ENCODE data around the gene RAD18.

RAD18 gene

DNA sequence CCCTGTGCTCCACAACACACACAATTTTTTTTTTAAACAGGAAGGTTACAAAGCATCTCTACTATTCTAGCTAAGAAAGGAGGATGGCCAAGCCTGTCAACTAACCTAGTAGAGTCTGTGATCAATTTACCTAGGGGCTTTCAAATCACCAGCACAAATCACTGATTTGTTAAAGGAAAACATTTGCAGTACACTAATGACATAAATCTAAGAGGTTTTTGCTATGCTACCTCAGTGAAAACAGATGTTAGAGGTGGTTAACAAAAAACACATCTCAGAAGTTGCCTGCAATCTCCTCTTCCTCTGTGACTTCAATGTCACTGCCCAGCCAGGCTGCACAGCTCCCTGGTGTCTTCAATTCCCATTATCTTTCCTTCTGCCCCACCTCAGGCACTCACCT is 72.0 kb downstream of the RAD18 start:
- no peak for DNase-seq

DNA sequence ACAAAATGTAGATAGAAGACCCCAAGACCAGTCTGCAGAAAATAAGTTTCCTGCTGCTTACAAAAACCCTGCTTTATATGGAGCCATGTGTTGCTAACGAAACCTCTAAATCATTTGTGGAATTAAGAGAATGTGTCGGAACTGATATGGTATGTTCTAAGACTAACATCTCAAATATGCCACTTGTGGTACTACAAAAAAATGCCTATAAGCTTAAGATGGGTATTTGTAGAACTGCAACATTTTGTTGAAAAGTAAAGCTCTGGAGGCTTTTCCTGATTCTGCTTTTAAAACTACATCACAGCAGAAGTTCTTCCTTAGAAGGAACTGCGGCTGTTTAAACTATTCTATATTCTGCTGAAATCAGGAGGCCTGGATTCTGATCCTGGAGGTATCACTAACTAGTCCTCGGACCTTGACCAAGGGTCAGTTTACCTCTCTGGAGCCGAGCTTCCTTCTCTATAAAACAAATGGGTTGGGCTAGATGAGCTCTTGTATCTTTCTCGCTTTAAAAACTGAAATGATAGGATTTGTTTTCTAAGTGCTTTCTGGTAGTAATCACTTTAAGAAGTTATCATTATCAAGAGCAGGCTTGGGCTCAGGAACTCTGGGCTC is 74.9 kb downstream of the RAD18 start:
- no peak for DNase-seq

DNA sequence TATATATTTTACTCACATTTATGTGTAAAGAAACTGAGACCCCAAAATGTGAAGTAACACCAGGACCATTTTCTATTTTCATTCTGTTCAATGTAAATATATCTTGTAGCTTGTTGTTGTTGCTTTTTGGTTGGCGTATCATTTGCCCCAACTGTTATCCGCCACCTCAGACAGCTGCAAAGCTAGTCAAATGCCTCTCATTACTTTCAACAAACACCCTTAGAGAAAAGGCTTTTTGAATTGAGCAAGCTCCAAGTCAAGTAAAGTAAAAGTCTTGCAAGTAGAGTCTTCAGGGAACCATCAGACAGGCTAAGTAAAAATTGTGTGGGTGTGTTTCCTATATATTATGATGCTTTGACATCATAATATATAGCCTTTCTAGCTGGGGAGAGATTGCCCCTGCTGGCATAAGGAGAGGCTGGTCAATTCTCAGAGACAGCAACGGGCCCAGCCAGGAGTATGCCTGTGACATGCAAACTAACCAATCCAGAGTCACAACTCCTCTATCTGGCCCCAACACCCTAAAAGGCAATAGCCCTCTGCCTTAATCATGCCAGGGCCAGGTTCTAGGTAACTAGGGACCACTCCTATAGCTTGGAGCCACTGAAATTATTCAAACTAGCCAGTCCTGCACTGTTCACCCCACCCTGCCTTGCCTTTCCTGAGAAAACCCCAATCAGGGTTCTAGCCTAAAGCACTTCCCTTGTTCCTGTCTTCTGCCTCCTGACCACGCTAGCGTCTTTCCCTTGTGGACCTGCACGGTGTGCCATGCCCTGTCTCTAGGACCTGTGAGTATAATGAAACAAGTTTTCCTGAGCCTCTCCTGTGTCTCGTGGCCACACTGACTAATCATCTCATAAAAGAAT is 75.6 kb downstream of the RAD18 start:
- DNase-seq, result no peak

DNA sequence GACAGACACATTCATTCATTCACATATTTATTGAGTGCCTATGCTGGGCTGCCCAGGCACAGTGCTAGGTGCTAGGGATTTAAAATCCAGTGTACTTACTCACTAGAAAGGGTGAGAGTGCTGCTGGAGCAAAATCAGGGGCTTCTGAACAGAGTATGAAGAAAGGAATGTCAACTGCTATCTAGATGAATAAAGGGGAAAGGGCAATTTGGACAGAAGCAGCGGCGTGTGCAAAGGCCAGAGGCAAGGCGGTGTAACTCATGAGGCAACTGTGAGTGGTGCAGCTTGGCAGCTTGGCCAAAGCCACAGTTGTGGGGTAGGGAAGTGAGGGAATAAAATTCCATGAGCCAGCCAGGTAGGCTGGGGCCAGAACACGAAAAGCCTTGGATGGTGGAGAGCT is 76.7 kb downstream of the RAD18 start:
- DNase-seq, result no peak

DNA sequence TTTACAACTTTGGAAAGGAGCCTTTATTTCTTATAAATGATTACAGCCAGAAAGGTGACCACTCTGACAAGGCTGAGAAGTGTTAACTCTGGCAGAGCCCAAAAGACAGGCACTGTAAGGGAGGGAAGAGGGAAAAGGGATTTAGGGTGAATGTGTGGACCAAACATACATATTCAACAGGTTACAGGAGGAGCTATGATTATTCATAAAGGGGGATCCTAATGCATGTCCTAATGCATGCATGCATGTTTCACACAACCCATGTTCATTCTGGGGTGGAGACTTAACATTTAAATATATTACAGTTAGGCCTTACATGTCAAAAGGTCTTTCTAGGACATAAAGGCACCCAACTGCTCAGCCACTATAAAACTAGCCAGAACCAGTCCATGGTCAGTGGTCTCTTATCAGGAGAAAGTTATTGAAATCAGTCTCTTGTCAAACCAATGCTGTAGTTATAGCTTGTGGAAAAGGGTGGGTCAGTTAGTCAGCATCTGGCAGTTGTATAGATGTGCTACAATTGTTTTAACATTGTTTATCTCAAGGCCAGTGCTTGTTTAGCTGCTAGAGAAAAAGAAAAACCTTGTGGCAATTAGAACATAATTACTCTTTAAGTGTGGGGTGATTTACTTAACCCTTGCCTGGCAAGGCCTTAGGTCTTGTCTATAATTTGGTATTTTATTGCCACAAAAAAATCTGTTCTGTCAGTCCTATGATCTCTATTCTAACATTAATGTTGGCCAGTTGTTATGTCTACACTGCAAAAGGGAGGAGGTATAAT is 77.5 kb downstream of the RAD18 start:
- DNase-seq, result no peak

DNA sequence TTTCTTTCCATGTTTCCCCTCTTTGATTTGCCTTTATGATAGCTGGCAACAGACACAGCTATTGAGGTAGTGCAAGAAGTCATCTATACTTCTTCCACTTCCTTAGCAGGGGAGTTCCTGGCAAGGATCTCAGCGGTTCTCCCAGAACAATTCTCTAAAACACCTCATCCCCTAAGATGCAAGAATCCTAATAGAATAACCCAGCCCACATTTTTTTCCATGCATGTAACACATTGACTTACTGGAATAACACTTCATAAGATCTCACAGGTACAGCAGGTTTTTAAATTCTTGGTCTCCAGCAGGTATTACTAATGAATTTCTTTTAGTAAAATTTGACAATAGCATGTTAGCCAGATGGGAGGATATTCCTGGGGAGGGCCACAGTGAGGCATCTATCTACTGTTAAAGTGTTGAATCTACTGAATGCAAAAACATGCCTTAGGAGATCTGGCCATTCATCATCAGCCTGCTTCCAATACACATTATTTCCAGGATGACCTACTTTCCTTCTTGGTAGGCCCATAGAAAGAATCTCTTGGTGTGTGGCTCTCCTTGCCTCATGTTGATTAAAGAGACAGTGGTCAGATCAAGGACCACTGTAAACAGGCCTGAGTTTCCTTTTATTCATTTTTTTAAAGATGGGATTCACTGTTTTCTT is 78.5 kb downstream of the RAD18 start:
- DNase-seq, result no peak

DNA sequence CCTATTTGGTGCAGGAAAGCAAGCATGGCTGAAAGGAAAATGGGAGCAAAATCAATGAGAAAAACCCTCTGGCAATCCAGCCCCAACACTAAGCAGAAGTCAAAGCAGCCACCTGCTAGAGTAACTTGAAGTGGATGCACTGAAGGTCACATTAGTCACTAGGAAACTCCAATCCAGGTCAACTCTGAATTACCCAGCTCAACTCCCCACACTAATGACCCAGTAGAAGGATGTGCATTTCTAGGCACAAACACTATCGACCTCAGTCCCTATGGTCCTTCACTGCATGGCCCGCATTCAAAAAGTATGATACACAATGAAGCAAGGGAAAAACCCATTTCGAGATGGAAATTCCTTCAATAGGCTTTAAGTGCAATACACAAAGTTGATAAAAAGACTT is 80.6 kb downstream of the RAD18 start:
- DNase-seq, result no peak

DNA sequence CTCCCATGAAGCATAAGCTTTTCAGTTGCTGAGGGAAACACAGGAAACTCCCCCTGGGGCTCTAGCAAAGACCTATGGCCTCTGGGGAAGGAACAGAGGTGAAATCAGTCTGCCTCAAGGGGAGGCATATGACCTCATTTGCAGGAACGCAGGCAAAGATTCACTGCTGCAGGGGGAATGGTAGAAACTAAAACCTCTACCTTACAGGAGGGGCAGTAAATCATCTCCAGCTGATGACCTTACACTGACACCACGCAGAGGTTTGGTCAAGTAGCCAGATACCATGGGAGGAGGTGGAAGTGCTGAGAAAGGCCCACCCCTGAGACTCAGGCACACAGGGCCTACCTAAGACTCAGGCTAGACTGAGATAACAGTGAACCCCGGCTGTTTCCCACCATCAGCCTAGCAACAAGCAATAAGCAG is 81.1 kb downstream of the RAD18 start:
- DNase-seq, result no peak

DNA sequence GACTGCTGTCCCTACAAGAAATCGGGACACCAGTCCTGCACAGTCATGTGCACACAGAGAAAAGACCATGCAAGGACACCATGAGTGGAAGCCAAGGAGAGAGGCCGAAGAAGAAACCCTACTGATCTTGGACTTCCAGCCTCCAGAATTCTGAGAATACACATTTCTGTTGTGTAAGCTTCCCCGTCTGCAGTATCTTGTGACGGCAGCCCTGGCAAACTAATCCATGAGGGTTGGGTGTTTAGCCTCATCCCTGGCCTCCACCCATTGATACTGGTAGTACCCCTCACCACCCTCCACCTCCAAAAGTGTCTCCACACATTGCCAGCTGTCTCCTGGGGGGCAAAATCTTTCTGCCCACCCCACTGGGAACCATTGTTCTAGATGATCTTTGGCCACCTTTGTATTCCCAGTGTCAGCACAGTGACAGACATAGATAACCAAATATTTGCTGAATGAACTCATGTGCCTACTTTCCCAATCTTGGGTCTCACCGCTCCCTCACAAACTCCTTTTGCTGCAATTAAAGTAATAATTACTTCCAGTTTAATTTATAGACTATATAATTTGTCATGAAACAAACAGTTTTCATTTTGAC is 83.8 kb downstream of the RAD18 start:
- no peak for DNase-seq

DNA sequence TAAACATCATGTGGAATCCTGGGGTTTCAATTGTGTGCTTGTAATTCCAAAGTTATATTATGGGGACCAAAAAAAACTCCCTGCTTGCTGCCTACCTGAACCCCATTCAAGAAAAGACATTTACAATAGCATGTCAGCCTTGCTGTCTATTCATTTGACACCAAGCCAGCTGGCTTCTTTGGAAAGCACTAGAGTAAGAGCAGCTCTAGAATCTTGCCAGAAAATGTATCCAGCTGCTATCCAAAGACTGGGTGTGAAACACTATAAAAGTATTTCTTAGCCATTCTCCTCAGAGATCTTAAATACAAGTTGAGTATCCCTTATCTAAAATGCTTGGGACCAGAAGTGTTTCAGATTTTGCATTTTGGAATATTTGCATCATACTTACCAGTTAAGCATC is 87.4 kb downstream of the RAD18 start:
- no peak for DNase-seq

DNA sequence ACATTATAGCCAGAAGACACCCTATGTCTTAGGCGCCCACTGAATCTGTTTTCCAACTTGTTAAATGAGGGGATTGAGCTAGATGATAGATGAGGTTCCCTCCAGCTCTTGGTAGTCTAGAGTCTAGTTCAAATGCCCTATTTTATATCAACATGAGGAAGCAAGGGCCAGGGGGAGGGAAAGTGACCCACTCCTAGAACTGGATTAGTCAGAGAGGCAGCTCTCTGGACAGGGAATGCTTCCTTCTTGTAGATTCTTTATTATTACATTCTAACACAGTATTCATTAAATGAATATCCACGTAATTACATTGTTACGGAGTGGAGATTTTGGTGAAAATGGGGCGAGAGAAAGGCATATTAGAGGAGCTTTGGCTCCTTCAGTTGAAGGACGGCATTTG is 89.5 kb downstream of the RAD18 start:
- no peak for DNase-seq

DNA sequence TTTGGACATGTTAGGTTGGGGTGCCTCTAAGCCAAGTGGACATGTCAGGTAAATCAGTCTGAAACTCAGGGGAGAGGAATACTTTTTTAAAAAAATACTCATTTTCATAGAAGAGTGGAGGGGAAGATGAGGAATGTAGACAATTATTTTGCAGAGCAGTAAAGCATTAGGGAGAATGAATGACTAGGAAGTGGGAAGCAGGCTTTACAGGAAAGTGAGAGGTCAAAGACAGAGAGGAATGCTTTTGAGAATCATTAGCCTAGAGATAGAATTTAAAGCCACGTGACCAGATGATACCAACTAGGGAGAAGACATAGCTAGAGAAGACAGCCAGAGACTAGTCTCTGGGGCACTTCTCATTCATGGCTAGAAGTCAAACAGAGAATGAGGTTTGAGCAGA is 91.0 kb downstream of the RAD18 start:
- DNase-seq, result no peak

DNA sequence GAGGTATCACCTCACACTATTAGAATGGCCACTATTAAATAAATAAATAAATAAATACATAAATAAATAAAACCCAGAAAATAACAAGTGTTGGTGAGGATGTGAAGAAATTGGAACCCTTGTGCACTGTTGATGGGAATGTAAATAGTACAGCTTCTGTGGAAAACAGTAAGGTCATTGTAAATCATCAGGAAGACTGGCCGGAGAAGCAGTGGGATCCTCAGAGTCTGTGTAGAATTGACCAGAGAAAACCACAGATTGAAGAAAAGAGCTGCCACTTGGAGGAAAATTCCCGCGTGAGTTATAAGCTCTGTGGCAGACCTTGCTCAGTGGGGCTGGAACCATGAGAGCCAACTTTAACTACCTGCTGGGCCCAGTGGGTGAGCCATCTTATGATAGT is 92.0 kb downstream of the RAD18 start:
- DNase-seq, result no peak

DNA sequence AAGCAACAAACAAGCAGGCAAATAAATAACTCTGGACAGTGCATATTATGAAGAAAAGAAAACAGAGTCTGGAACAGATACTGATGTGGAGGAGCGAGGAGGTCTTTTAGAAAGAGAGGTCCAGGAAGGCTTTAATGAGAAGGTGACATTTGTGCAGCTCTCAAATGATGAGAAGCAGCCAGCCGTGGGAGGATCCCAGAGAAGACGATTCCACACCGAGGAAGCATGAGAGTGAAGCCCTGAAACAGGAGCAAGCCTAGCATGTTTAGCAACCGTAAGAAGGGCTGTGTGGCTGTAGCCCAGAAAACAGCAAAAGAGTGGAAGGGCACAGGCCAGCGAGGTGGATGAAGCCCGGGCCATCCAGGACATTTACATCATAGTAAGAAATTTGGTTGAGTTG is 93.1 kb downstream of the RAD18 start:
- no peak for DNase-seq

DNA sequence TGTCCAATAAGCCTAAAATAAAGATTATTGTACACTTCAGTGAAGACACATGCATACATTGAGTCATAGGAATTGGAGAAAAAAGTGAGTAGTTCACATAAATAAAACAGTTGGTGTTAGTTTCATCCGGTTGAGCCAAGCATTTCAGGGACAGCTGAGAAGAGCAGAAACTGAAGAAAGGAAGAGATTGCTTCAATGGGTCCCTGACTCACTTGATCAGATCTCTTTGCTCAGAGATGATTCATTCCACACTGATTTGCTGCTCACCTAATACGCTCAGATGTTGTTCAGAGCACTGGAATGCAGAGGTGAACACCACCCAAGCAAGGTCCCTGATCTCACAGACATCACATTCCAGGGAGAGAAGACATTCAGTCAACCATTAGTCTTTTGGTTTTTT is 93.7 kb downstream of the RAD18 start:
- DNase-seq, result no peak

DNA sequence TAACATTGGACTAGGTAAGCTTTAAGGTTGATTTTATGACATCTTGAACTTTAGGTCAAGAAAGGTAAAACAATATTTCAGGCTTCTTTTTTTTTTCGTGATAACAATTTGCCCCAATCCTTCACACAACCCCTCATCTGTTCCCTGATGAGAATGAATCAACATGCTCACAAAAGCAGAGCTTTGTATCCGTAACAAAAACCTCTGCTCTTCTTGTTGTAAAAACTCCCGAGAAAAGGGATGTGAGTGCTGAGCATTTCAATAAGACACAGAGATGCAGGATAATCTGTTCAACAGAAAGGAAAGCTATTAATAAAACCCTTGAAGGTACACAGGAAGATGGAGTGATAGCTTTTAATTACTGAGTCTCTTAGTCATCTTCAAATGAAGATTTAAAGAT is 94.3 kb downstream of the RAD18 start:
- DNase-seq, result no peak

DNA sequence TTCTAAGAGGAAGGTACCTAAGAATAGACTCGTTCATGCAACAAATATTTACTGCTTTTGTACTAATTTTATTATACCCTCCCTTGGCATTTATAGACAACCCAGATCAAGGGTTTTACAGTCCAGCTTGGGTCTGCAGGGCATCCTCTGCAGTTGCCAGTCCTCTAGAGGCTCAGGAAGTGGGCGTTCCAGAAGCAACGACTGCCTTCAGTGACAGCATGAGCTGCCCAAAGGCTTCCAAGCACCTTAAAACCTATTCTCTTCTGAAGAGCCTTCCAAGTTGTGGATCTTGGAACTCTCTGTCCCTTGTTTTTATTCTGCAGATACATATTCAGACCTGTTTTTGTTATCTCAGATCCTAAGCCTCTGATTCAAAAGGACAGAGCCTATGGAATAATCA is 95.6 kb downstream of the RAD18 start:
- no peak for DNase-seq

DNA sequence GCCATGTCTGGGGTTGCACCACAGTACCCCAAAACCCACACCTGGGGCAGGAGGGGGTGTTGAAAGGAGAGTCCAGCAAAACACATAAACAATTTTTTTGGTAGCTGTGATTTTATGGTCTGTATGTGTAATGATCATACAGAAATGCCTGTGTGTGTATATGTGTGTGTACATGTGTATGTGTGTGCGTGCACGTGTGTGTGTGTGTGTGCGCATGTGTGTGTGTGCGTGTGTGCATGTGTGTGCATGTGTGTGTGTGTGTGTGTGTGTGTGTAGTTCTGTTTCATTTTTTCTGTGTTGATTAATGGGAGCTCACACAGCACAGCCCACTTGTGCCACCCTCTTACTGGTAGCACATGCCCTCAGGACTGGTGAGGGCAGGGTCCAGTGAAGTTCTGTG is 97.6 kb downstream of the RAD18 start:
- DNase-seq, result no peak

DNA sequence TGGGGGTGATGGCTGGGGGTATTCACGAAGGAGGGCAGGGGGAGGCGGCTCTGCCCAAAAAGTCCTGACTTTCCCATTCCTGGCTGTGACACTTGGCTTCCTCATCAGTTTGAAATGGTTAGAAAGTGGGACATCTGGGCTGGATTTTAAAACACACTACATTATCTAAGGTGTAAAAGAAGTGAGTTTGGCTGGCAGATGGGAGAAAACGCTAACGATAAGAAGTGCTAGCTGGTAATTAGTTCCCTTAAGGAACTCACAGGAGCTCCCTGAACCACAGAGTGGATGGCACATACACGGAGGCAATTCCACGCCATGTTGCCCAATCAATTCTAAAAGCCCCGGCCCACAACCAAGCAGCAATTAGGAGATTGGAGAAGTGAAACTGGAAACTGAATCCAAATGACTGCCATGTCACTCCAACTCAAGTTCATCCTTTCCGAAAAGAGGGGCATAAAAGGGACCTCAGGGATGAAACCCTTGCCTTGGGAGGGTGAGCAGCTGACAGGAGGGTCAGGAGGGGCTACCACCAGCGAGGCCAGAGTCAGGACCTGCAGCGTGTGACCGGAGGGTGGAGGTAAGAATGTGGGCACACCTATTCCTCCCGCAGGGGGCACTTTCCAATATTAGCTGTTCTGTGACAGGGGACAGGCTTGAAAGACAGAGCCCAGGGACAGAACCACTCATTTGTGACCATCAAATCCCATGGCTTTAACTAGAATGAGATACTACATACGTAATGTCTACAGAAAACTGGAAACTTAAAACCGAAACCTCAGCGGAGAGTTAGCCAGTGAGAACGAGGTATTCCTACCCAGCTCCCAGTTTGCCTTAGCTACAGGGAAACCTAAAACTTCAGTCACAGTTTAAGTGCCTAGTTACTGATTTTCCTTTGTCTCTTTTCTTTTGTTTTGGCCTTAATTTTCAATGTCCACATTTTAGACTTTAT is 98.6 kb downstream of the RAD18 start:
- no peak for DNase-seq

DNA sequence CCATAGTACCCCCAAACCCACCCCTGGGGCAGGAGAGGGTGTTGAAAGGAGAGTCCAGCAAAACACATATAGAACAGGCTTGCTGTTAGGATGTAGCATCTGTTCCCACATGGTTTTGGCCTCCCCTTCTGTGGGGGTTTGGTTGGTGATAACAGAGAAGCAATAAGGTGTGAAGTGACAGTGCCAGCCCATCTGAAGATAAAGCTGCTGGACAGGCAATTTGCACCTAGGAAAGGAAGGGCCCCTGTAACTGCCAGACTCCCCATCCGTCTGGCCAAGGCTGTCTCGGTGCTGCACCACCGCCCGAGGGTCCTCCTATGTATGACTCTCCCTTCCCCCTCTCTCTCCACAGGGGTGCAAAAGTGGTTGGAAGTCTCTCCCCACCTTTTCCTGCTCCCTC is 99.4 kb downstream of the RAD18 start:
- no peak for DNase-seq

DNA sequence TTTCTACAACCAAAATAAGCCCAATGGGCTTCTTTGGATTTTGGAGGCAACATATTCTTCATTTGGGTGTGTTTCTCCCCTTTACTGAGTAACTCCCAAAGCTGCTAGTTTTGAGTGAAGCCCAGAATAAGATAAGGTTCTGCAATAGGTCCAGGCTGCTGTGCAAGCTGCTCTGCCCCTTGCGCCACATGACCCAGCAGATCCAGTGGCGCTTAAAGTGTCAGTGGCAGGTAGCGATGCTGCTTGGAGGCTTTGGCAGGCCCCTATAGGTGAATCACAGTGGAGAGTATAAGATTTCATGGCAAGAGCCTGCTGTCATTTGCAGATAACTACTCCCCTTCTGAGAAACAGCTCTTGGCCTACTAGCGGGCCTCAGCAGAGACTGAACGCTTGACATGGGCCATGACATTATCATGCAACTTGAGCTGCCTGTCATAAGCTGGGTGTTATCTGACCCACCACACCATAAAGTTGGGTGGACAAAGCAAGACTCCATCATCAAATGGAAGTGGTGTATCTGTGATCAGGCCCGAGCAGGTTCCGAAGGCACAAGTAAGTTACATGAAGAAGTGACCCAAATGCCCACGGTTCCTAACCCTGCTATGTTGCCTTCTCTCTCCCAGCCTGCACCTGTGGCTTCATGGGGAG is 105.4 kb downstream of the RAD18 start:
- DNase-seq, result no peak
